Measurements from ENCODE around the gene PRSS36. TPM values are rescaled to one million over a fixed set of nuclear protein-coding genes. Genes with fewer than 3 reads are reported as not detected.
A peak's percentile ranks its signal among the peaks of the same experiment; 100 is the strongest.
"Not testable (repeated sequence)": the region's sequence is repeated elsewhere in the genome, so short reads cannot be mapped to it uniquely, and the experiment has no call there.

Gene PRSS36
- total RNA-seq, 2 experiments from 2014 or later = 0.24 TPM; not detected in 1

DNA sequence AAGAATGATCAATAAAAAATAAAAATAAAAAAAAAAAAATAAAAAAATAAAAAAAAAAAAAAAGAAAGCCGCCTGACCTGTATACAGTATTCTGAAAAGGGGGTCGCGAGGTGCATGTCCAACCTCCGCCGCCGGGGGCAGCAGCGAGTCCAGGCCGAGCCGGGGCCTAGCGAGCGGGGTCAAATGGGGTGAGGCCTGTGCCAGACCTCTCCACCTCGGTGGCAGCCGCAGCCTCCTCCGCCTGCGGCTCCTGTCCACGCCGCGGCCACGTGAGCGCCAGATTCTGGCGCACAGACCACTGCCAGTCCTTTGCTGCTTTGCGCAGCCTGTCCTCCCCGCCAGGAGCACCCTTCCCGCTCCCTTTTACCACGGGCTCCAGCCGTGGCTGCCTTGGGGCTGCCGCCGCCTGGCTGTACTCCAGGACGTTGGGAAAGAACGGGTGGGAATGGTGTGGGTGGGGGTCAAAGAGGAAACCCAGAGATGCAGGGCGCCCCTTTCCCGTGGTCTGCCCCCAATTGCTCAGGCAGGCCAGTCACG lies 44.1 kb downstream of the PRSS36 start:
- H3K4me3 Mint-ChIP-seq = no peak overlapping the region
- peaks cover 18% of the 10 kb centered on the region for H3K4me1 Mint-ChIP-seq (ENCODE audit: low read depth)
- POLR2A ChIA-PET = no interaction called here

DNA sequence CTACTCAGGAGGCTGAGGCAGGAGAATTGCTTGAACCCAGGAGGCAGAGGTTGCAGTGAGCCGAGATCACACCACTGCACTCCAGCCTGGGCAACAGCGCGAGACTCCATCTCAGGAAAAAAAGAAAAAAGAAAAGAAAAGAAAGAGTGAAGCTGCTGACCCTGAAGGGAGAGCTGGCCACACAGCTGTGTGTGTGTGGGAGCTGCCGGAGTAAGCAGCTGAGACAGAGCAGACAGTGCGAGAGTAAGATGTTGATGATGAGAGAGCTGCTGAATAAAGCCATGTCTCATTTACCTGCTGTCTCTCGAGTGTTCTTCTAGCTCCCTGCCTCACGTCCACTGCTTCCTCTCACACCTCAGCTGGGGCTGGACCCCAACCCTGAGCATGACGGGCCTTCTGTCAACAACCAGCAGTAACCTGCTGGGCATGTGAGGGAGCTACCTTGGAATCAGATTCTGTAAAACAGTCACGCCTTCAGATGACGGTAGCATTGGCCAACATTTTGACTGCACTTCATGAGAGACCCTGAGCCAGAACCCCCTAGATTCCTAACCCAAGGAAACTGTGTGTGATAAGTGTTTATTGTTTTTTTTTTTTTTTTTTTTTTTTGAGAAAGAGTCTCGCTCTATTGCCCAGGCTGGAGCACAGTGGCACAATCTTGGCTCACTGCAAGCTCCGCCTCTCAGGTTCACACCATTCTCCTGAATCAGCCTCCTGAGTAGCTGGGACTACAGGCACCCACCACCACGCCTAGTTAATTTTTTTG lies 48.8 kb downstream of the PRSS36 start:
- H3K9me3 Mint-ChIP-seq; H3K36me3 Mint-ChIP-seq; H3K4me1 Mint-ChIP-seq (ENCODE audit: low read depth); H3K27ac Mint-ChIP-seq; H3K27me3 Mint-ChIP-seq; H3K4me3 Mint-ChIP-seq; intact Hi-C loops (cut with micrococcal nuclease); DNase-seq; POLR2A ChIA-PET: not testable (repeated sequence)
- CTCF ChIA-PET = interaction anchor here (1.0 to 1.1 kb wide), 3 partner anchors 17 to 159 kb away, joined by 3 to 6 read pairs (median 3); partner anchors contain the start of gene KAT8

More for the DNA sequence above, 44.1 kb downstream of the PRSS36 start:
- intact Hi-C loops (cut with micrococcal nuclease) = loop anchor here (2.0 to 5.0 kb wide), 2 partner anchors 37 to 73 kb away; partner anchors contain the start of gene STX4
- DNase-seq = peak; percentile 86
- peak overlapping the region; percentile 45 for H3K27ac Mint-ChIP-seq
- H3K9me3 Mint-ChIP-seq = no peaks in the 10 kb centered on the region
- no peaks in the 10 kb centered on the region for H3K27me3 Mint-ChIP-seq
- H3K36me3 Mint-ChIP-seq = peaks cover 9% of the 10 kb centered on the region
- CTCF ChIA-PET = no interaction called here

DNA sequence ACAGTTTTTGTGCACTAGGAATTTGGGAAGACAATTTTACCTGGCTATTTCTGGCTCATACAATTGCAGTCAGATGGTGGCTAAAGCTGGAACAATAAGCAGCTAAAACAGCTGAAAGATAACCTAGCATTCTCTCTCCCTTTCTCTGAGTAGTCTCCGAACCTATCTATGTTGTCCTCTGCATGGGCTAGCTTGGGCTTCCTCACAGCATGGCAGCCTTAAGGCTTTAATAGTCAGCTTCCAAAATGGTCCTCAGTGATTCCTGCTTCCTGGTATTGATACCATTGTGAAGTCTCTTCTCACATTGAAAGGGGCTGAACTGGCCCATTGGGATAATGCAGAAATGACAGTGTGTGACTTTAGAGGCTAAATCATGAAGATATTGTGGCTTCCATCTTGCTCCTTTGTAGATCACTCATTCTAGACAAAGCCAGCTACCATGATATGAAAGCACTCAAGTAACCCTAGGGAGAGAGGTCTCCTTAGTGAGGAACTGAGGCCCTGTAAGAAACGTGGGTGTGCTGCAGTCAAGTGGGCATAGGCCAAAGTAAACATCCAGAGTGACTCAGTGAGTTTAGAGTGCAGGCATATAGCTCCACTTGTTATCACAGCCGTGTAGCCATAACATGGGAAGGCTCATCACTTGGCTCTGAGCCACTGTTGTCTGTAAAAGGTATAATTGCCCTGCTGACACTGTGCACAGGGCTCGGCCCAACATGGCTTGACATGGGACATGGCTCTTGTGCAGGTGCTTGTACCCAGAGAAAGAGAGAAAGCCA lies 49.8 kb downstream of the PRSS36 start:
- H3K36me3 Mint-ChIP-seq = no peaks in the 10 kb centered on the region
- intact Hi-C loops (cut with micrococcal nuclease) = no loop called here
- CTCF ChIA-PET = interaction anchor here (1.0 to 2.0 kb wide), 4 partner anchors 18 to 158 kb away, joined by 3 to 6 read pairs (median 3); partner anchors contain the start of gene KAT8
- DNase-seq = no peak
- peaks cover 4% of the 10 kb centered on the region for H3K9me3 Mint-ChIP-seq
- POLR2A ChIA-PET = no interaction called here
- H3K4me1 Mint-ChIP-seq (ENCODE audit: low read depth) = peaks cover 9% of the 10 kb centered on the region
- H3K27me3 Mint-ChIP-seq = no peaks in the 10 kb centered on the region
- no peak overlapping the region for H3K4me3 Mint-ChIP-seq
- H3K27ac Mint-ChIP-seq = no peak overlapping the region

DNA sequence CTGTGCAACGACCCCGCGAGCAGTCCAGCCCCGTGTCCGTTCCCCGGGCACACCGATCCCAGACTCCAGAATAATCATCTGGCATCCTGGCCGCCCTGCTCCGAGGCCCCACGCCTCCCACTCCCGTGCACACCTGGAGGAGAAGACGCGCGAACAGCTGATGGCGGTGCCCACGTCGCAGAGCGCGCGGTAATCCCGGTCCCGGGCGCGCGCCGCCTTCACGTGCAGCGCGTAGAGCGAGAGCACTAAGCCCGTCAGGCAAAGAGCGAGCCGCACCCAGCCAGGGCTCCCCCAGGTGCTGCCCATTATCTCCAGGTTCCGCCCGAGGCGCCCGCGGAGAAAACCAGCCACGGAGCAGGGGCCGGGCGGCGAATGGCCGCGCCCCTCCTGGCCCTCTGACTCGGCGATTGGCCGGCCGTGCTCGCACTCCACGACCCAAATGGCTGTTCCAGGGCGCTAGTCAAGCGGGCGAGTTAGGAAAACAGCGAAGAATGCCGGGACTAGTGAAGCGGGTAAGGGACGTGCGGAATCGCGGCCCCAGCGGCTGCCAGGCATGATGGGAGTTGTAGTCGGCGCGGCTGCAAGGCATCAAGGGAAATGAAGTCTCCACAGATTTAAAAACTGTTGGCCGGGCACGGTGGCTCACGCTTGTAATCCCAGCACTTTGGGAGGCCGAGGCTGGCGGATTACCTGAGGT lies 55.3 kb downstream of the PRSS36 start, which contains the start of gene VKORC1:
Gene VKORC1, minus strand, starts transcription at position 374 of the 697 bp plus-strand sequence. Its CDS starts 68 bp downstream, at position 306.
- intact Hi-C loops (cut with micrococcal nuclease) = loop anchor here (1.0 to 5.0 kb wide), 7 partner anchors 14 to 774 kb away; partner anchors contain the start of genes BCKDK, HSD3B7, KAT8 and SETD1A
- peak within 1 kb of the TSS; percentile 84 for H3K27ac Mint-ChIP-seq
- H3K36me3 Mint-ChIP-seq = peaks cover 6% of the 10 kb centered on the region
- H3K4me3 Mint-ChIP-seq = peak within 1 kb of the TSS; percentile 93
- H3K27me3 Mint-ChIP-seq = no peaks in the 10 kb centered on the region
- ChIA-PET CTCF (interaction anchor here (0.7 to 2.7 kb wide), 5 partner anchors 48 to 153 kb away, joined by 3 to 11 read pairs (median 3); partner anchors contain the start of gene HSD3B7), POLR2A (interaction anchor here (0.7 to 2.9 kb wide), 7 partner anchors 12 to 95 kb away, joined by 3 to 16 read pairs (median 3); partner anchors contain the start of genes ZNF646 and ZNF668)
- no peaks in the 10 kb centered on the region for H3K9me3 Mint-ChIP-seq
- H3K4me1 Mint-ChIP-seq (ENCODE audit: low read depth) = peaks cover 24% of the 10 kb centered on the region
- peak; percentile 95 for DNase-seq

DNA sequence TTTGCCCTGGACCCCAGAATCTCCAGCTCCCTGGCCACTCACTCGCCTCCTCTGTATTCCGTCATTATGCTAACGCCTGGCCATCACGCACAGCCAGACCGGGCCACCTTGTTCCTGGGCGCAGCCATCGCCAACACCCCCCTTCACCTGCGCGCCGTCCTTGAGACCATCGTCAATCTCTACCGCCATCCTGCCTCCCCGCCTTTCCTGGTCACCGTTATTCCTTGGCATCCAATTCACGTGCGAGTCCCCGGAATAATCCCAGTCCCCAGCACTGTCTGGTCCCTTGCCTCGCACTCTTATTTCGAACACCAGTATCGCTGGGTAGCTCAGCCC lies 55.8 kb downstream of the PRSS36 start:
- H3K4me3 Mint-ChIP-seq = peak overlapping the region; percentile 93
- H3K4me1 Mint-ChIP-seq (ENCODE audit: low read depth) = peaks cover 24% of the 10 kb centered on the region
- no peaks in the 10 kb centered on the region for H3K27me3 Mint-ChIP-seq
- intact Hi-C loops (cut with micrococcal nuclease) = loop anchor here (1.0 to 5.0 kb wide), 6 partner anchors 15 to 775 kb away; partner anchors contain the start of genes BCKDK, HSD3B7, KAT8 and SETD1A
- H3K27ac Mint-ChIP-seq = peak overlapping the region; percentile 84
- no peak for DNase-seq
- H3K36me3 Mint-ChIP-seq = peaks cover 9% of the 10 kb centered on the region
- ChIA-PET CTCF (interaction anchor here (0.7 to 2.7 kb wide), 5 partner anchors 48 to 152 kb away, joined by 3 to 11 read pairs (median 3); partner anchors contain the start of gene HSD3B7), POLR2A (interaction anchor here (0.7 to 2.9 kb wide), 8 partner anchors 12 to 908 kb away, joined by 3 to 16 read pairs (median 3); partner anchors contain the start of genes ZNF646 and ZNF668)
- no peaks in the 10 kb centered on the region for H3K9me3 Mint-ChIP-seq

DNA sequence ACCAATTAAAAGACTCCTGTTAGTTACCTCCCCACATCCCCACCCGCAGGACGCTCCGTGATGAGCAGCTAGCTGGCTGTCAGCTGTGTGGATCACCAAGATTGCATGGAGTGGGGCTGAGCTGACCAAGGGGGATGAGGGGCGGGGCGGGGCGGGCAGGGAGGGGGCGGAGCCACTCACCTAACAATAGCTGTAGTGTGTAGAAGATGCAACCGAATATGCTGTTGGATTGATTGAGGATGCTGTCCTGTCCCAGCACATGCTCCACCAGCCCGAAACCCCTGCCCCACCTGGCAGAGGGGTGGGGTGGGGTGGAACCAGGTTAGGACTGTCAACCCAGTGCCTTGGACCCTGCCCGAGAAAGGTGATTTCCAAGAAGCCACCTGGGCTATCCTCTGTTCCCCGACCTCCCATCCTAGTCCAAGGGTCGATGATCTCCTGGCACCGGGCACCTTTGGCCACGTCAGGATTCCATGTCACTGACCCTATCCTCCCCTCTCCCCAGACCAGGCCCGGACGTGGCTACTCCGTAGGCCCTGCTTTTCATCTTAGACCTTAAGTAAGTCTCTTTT lies 56.6 kb downstream of the PRSS36 start:
- H3K4me3 Mint-ChIP-seq = peak overlapping the region; percentile 93
- DNase-seq = peak; percentile 31
- POLR2A ChIA-PET = interaction anchor here (0.9 to 2.9 kb wide), 5 partner anchors 11 to 907 kb away, joined by 3 to 16 read pairs (median 3); partner anchors contain the start of genes ZNF646 and ZNF668
- intact Hi-C loops (cut with micrococcal nuclease) = loop anchor here (5.0 kb wide), 1 partner anchor 136 kb away; the partner anchor contains the start of gene SETD1A
- no peaks in the 10 kb centered on the region for H3K27me3 Mint-ChIP-seq
- peaks cover 24% of the 10 kb centered on the region for H3K4me1 Mint-ChIP-seq (ENCODE audit: low read depth)
- H3K27ac Mint-ChIP-seq = no peak overlapping the region
- H3K36me3 Mint-ChIP-seq = peaks cover 11% of the 10 kb centered on the region
- CTCF ChIA-PET = interaction anchor here (1.0 to 2.0 kb wide), 2 partner anchors 20 to 49 kb away, joined by 3 to 11 read pairs; no protein-coding TSS in a partner anchor
- no peaks in the 10 kb centered on the region for H3K9me3 Mint-ChIP-seq

DNA sequence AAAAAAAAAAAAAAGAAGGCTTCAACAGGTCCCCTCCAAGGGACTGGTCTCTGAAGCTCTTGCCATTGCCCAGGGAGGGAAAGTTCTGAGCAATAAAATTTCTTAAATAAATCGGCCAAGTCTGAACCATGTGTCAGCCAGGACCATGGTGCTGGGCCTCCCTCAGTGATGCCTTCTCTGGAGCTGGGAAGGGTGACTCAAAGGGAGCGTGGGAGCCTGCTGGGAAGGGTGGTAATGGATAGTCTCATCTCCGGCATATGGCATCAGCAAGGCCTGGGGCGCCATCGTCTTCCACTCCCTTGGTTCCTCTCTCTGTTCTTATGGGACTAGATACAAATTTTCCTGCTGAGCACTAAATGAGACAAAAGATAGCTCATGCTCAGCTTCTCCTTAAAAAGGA lies 57.5 kb downstream of the PRSS36 start:
- H3K9me3 Mint-ChIP-seq = no peaks in the 10 kb centered on the region
- ChIA-PET POLR2A (interaction anchor here (1.1 to 2.9 kb wide), 2 partner anchors 19 to 88 kb away, joined by 3 to 16 read pairs; partner anchors contain the start of genes ZNF646 and ZNF668), CTCF (interaction anchor here (0.6 to 1.0 kb wide), 2 partner anchors 19 to 192 kb away, joined by 3 read pairs; no protein-coding TSS in a partner anchor)
- no peaks in the 10 kb centered on the region for H3K27me3 Mint-ChIP-seq
- intact Hi-C loops (cut with micrococcal nuclease) = loop anchor here (5.0 kb wide), 1 partner anchor 135 kb away; the partner anchor contains the start of gene SETD1A
- H3K4me3 Mint-ChIP-seq = no peak overlapping the region
- H3K36me3 Mint-ChIP-seq = peaks cover 11% of the 10 kb centered on the region
- DNase-seq = no peak
- peaks cover 24% of the 10 kb centered on the region for H3K4me1 Mint-ChIP-seq (ENCODE audit: low read depth)
- H3K27ac Mint-ChIP-seq = no peak overlapping the region

DNA sequence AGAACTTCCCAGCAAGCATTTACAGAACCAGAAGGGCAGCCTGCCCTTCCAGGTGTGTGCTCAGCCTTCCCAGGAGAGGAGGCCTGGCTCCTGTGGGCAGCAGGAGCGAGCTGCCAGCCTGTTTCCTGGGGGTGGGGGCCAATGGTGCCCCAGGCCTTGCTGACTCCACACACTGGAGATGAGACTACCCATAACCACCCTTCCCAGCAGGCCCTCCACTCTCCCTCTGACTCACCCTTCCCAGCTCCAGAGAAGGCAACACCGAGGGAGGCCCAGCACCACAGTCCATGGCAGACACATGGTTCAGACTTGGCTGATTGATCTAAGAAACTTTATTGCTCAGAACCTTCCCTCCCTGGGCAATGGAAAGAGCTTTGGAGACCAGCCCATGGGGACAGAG lies 59.3 kb downstream of the PRSS36 start:
- ChIA-PET CTCF (no interaction called here), POLR2A (no interaction called here)
- H3K27ac Mint-ChIP-seq = no peak overlapping the region

DNA sequence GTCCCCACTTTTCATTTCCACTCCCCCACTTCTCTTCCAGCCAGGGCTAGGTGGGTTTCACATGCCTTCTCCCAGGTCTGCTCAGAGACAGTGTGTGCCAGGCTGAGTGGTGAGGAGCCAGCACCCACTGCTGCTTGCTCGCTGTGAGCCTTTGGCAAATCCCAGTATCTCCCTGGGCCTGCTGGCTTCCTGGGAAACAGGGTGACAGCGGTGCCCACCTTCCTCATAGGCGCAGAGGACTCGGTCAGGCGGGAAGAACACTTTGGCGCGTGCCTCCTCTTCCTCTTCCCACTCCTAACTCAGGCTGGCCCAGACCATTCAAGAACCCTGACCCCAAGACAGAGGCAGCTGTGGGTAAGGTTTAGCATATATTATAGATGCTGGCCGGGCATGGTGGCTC lies 60.7 kb downstream of the PRSS36 start:
- Mint-ChIP-seq H3K9me3 (no peaks in the 10 kb centered on the region), H3K36me3 (peaks cover 11% of the 10 kb centered on the region), H3K4me1 (ENCODE audit: low read depth) (peaks cover 15% of the 10 kb centered on the region), H3K27me3 (no peaks in the 10 kb centered on the region), H3K27ac (no peak overlapping the region), H3K4me3 (no peak overlapping the region)
- POLR2A ChIA-PET = interaction anchor here (0.5 to 1.4 kb wide), 2 partner anchors 28 kb away, joined by 3 read pairs; no protein-coding TSS in a partner anchor
- no peak for DNase-seq
- intact Hi-C loops (cut with micrococcal nuclease) = no loop called here
- CTCF ChIA-PET = interaction anchor here (1.2 kb wide), 1 partner anchor 104 kb away, joined by 4 read pairs; the partner anchor contains the start of gene HSD3B7

More for the DNA sequence above, 59.3 kb downstream of the PRSS36 start:
- no peak for DNase-seq
- no peak overlapping the region for H3K4me3 Mint-ChIP-seq
- H3K9me3 Mint-ChIP-seq = no peaks in the 10 kb centered on the region
- intact Hi-C loops (cut with micrococcal nuclease) = loop anchor here (5.0 kb wide), 1 partner anchor 133 kb away; the partner anchor contains the start of gene SETD1A
- peaks cover 11% of the 10 kb centered on the region for H3K36me3 Mint-ChIP-seq
- no peaks in the 10 kb centered on the region for H3K27me3 Mint-ChIP-seq
- peaks cover 19% of the 10 kb centered on the region for H3K4me1 Mint-ChIP-seq (ENCODE audit: low read depth)

Measured in activated CD4-positive, alpha-beta memory T cell treated with anti-CD3 and anti-CD28 coated beads for 36 hours (primary cell).